Memory B cell (primary cell): ENCODE results near the gene CEBPG.

ENCODE experiments used
- ATAC-seq: fragments of 150-1000 bp; cut with Tn5 transposase; 2 replicates; pipeline ENCODE4 v1.10.0; 2021; ENCODE audit warnings: low read depth, mild to moderate bottlenecking, moderate library complexity
- DNase-seq, 2 donors: peaks; one replicate each; pipeline ENCODE4 v3.0.0; 2022; ENCODE audit warnings: low spot score in 2 of 2
- H3K27ac Mint-ChIP-seq: one replicate; pipeline ENCODE4 v1.8.0; 2022; ENCODE audit warnings: mild to moderate bottlenecking, moderate library complexity, mixed read lengths
- H3K27me3 Mint-ChIP-seq: one replicate; pipeline ENCODE4 v1.8.0; 2022; ENCODE audit warnings: mixed read lengths
- H3K36me3 Mint-ChIP-seq: one replicate; pipeline ENCODE4 v1.8.0; 2022; ENCODE audit warnings: mild to moderate bottlenecking, mixed read lengths
- H3K4me1 Mint-ChIP-seq: one replicate; pipeline ENCODE4 v1.8.0; 2022; ENCODE audit warnings: mixed read lengths
- H3K4me3 Mint-ChIP-seq: one replicate; pipeline ENCODE4 v1.8.0; 2022; ENCODE audit warnings: mild to moderate bottlenecking, moderate library complexity, mixed read lengths
- H3K9me3 Mint-ChIP-seq: one replicate; pipeline ENCODE4 v1.8.0; 2022; ENCODE audit warnings: mixed read lengths

Gene CEBPG

DNA sequence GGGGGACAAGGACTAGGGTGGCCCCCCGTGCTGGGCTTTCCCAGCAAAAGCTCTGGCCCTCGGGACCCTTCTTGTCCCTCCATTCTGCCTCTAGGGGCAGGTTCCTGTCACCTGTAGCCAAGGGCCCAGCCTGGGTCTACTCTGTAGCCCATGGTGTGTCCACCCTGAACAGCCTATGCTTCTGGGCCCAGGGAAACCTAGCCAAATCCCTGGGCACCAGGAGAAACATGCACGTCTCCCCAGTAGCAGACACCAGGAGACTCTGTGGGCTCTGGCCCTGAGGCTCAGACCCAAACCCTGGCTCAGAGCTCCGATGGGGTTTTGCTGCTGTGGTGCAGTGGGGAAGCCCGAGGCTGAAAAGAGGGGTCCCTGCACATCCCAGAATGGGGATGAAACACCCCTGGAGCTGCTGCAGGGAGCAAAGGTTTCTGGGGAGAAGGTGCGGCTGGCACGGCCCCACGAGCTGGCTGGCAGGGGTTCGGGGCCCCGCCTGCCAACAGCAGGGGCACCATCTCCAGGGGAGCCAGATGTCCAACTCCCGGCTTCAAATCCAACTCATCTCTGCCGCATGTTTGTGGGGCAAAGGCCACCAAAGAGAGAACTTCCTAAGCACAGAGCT, 18.2 kb downstream of the CEBPG start:
- no peaks in the 10 kb centered on the region for H3K4me1 Mint-ChIP-seq
- peaks cover 4% of the 10 kb centered on the region for H3K36me3 Mint-ChIP-seq
- DNase-seq, result no peak
- H3K4me3 Mint-ChIP-seq, result no peak overlapping the region
- H3K9me3 Mint-ChIP-seq, result no peaks in the 10 kb centered on the region
- no peaks in the 10 kb centered on the region for H3K27me3 Mint-ChIP-seq
- ATAC-seq, result no peak
- no peak overlapping the region for H3K27ac Mint-ChIP-seq

DNA sequence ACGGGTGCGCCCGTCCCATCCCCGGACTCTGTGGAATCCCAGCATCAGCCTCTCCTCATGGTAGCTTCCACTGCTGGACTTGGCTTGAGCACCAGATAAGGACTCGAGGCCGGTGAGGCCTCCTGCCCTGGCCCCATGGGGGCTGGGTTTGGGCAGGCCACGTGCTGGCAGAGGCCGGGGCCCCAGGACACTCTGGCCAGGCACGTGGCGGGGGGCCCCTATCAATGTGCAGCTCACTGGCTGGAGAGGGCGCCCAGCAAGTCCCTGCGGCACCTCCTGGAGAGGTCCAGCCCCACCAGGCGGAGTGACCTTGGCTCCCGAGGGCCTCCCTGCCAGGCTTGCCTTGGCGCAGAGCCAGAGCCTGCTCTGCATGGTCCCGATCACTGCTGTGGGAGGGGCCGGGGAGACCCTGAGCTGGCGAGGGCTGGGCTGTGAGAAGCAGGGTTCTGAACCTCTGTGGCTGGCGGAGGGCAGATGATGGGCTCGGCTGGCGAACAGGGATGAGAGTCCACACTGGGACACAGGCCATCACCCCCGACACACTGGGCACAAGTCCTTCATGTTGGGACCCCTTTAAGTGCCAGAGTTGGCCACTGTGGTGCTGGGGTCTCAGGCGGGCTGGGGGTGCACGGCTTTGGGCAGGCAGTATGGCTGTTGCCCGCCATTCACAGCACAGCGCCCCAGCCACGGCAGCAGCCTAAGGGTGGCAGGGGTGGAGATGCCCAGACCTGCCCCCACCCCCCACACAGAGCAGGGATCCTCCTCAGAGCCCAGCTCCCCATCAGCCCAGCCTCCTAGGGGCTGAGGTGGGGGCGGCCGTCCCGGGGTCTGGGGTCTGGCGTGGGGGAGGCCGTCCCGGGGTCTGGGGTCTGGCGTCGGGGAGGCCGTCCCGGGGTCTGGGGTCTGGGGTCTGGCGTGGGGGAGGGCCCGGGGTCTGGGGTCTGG, 19.1 kb downstream of the CEBPG start:
- Mint-ChIP-seq H3K27ac (no peak overlapping the region), H3K27me3 (no peaks in the 10 kb centered on the region), H3K4me1 (no peaks in the 10 kb centered on the region), H3K9me3 (no peaks in the 10 kb centered on the region), H3K36me3 (no peaks in the 10 kb centered on the region), H3K4me3 (no peak overlapping the region)
- DNase-seq (no peak), ATAC-seq (no peak)

DNA sequence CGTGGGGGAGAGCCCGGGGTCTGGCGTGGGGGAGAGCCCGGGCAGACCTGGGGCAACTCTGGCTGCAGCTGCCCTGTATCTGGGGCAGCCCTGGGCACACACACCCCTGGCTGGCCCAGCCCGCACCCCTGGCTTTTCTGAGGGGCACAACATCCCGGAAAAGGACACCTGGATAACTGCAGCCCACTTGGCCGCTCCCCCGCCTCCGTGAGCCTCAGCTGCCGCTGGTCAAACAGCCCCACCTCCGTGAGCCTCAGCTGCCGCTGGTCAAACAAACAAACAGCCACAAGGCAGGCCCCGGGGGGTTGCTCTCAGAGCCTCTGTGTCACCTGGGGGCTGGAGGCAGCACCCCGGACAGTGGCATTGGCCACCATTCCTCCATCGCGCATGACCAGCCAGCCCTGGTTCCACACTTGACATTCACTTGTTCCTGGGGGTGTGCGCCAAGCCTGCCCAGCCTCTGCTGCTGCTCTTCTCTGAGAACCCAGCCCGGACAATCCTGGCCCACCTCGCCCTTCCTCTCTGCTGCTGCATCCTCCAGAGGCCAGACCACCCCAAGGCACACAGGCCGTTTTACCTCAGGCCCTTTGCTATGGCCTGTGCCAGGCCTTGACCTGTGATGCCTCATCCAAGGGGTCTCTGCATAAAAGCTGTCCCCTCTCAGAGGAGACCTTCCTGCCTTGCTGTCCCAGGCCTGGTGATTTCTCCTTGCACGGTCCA, 19.9 kb downstream of the CEBPG start:
- Mint-ChIP-seq H3K27ac (no peak overlapping the region), H3K9me3 (no peaks in the 10 kb centered on the region), H3K4me3 (no peak overlapping the region), H3K27me3 (no peaks in the 10 kb centered on the region), H3K4me1 (no peaks in the 10 kb centered on the region), H3K36me3 (no peaks in the 10 kb centered on the region)
- DNase-seq (no peak), ATAC-seq (no peak)

DNA sequence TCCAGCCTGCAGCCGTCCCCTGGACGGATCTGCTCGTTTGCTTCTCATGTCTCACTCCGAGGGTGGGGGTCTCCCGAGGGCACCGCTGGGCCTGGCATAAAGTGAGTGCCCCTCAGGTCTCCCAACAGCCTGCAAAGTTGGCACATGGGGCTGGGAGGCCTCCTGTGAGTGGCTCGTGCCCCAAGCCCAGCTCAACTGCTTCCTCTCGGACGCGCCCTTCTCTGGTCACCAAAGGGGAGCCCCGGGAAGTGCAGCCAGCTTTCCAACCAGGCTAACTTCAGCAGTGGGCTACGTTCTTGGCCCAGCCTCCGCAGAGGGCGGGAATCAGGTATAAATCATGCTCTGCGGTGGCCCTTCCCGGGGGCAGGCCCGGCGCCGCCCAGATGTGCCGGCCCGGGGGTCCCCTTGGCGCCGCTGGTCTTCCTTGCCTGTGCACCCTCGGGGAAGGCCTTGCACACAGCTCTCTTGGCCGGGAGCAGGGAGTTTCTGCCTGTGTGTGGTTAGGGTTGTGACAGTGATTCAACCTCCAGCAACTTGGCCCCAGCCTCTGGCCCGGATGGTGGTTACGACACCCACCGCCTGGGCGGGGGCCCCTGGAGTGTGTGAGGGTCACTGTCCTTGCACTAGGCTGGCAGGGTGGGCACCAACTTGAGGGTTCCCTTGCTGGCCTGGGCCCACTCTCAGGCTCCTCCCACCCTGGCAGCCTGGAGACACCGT, 20.7 kb downstream of the CEBPG start:
- no peaks in the 10 kb centered on the region for H3K36me3 Mint-ChIP-seq
- H3K4me1 Mint-ChIP-seq, result no peaks in the 10 kb centered on the region
- no peak for ATAC-seq
- no peak for DNase-seq
- H3K27me3 Mint-ChIP-seq, result no peaks in the 10 kb centered on the region
- no peak overlapping the region for H3K27ac Mint-ChIP-seq
- H3K4me3 Mint-ChIP-seq, result no peak overlapping the region
- H3K9me3 Mint-ChIP-seq, result no peaks in the 10 kb centered on the region

DNA sequence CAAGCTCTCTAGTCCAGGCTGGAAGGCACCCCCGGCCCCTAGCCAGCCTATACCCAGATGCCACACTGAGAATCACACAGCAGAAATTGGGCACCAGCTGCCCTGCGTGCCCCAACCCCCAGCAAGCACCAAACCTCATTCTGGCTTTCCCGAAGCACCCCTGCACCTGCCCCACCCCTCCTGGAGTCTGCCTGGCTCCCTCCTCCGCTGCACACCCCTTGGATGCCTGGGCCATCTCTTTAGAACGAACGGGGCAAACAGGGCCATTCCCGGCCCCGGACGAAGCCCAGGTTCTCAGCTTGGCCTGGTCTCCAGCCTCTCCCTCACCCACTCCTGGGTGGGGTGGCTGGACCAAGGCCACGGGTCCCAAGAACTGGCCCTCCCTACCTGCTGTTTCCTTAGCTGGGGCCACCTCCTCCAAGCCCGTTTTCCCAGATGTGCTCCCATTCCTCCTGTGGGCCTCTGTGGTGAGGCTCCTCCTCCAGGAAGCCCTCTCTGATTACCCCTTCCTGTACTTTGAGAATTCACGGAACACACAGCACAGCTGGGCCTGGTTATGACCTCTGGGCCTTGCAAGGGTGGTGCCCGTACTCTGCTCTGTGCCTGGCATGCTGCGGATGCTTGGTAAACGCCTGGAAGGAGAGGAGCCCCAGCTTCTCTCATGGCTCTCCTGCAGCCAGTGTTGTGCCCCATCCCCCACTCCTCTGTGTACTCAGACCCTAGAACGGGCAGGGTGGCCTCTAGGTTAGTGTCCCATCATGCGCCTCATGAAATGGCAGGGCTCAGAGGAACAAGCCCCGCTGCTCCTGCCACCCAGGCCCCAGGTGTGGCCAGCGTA, 21.4 kb downstream of the CEBPG start:
- Mint-ChIP-seq H3K27ac (no peak overlapping the region), H3K27me3 (no peaks in the 10 kb centered on the region), H3K36me3 (no peaks in the 10 kb centered on the region), H3K4me1 (no peaks in the 10 kb centered on the region), H3K9me3 (no peaks in the 10 kb centered on the region), H3K4me3 (no peak overlapping the region)
- DNase-seq (no peak), ATAC-seq (no peak)

DNA sequence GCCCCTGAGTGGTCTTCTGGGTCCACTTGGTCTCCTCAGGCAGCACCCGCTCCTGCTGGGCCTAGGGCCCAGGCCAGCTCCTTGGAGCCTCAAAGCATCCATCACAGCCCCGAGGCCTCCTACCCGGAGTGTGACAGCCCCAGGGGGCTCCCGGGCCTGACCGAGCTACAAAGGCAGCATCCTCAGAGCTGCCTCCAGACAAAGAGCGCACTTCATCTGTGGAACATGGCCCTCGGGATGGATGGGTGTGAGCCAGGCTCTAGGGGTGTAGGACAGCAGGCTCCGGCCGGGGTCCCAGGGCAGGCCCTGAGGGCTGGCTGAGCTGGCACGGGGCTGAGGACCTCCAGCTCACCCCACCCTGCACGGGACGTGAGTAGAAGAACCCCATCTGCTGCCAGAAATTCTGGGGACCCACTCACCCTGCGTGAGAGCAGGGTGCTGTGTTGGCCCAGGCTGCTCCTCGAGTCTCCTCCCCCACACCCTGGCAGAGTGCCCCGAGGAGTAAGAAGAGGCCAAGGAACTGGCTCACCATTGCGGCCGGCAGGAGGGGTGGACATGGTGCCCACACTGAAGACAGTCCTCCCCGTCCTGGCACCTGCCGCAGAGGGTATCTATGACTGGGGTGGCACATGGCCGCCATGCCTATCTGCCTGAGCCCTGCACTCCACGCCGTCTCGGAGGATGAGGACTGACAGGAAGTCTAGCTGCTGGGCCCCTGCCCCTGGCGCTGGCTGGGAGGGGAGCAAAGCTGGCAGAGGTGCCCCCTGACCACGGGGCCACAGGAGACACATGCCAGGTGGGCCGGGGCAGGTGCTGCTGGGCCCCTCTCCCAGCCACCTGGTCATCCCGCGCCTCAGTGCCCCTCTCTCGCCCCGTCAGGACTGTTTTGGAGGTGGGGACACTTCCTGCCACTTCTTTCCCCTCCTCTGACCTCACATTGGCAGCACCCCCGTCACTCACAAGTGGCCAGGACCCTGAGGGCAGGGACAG, 22.3 kb downstream of the CEBPG start:
- no peaks in the 10 kb centered on the region for H3K4me1 Mint-ChIP-seq
- no peaks in the 10 kb centered on the region for H3K9me3 Mint-ChIP-seq
- DNase-seq (no peak), ATAC-seq (no peak)
- no peak overlapping the region for H3K27ac Mint-ChIP-seq
- H3K36me3 Mint-ChIP-seq, result no peaks in the 10 kb centered on the region
- H3K27me3 Mint-ChIP-seq, result no peaks in the 10 kb centered on the region
- no peak overlapping the region for H3K4me3 Mint-ChIP-seq

DNA sequence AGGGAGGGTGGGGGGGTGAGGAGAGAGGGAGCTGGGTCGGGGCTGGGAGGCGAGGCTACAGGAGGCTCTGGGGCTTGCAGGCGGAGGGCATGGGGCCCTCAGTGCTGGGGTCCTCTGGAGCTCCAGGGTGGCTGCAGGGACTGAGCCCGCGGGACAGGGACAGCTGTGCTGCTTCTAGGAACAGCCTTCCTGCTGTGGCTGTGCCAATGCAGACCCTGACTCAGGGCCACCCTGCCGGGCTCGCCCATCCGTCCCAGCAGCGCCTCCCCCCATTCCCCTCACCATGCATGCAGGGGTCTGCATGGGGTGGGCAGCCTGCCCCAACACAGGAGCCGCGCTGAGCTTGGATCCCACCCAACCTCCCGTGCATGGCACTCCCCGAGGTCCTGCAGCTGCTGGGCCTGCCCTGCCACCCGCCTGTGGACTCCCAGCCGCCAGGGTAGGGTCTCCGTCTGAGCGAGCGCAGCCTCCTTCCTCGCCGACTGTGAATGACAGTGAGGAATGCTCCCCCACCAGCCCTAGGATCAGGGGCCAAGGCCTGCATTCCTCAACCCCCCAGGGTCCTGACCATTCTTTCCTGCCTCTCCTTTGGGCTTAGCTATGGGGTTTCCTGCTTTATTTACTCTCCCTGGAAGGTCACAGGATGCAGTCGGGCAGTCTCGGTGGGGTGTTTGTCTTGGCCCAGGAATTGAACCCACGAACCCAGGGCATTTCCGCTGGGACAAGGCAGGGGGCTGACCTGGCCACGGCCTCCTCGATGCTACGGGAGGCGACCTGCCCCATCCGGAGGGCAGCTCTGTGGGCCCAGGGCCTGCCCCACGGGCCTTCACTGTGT, 23.4 kb downstream of the CEBPG start:
- no peak overlapping the region for H3K27ac Mint-ChIP-seq
- H3K27me3 Mint-ChIP-seq, result no peaks in the 10 kb centered on the region
- H3K4me1 Mint-ChIP-seq, result no peaks in the 10 kb centered on the region
- no peaks in the 10 kb centered on the region for H3K36me3 Mint-ChIP-seq
- no peak overlapping the region for H3K4me3 Mint-ChIP-seq
- DNase-seq, result no peak
- H3K9me3 Mint-ChIP-seq, result no peaks in the 10 kb centered on the region
- ATAC-seq, result no peak

DNA sequence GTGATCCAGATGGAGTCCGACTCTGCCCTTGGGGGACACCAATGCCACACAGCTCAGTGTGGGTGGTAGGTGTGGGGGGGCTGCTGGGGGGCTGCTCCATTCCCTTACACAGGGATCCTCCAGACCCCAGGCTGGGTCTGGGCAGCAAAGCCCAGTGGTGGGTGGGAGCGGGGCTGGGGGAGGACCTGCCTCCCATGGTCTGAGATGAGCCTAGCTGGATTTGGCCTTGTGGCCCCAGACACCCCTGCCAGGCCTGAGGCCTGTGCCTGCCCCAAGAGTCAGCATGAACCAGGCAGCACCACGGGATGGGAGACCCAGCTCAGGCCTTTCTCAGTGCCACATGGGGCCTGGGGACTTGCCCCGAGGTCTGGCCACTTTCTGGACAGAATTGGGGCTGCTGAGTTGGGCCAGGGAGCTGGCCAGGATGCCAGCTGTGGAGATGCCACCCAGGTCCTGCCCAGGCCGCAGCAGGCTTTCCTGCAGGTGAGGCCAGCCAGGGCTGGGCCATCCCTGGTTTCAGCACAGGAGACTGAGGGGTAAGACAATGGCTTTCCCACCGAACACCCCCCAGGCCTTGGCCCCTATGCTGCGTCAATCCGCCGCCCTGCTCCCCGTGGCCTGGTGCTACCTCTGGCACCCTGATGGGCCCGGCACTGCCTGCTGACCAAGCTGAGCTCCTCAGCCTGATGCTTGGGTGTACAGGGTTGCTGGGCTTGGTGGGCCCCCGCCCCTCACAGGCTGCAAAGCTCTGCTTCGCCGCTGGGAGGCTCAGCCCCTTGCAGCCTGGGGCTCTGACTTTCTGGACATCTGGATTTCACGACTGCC, 24.2 kb downstream of the CEBPG start:
- Mint-ChIP-seq H3K27me3 (no peaks in the 10 kb centered on the region), H3K9me3 (no peaks in the 10 kb centered on the region), H3K36me3 (no peaks in the 10 kb centered on the region), H3K4me1 (no peaks in the 10 kb centered on the region), H3K4me3 (no peak overlapping the region), H3K27ac (no peak overlapping the region)
- DNase-seq (no peak), ATAC-seq (no peak)

DNA sequence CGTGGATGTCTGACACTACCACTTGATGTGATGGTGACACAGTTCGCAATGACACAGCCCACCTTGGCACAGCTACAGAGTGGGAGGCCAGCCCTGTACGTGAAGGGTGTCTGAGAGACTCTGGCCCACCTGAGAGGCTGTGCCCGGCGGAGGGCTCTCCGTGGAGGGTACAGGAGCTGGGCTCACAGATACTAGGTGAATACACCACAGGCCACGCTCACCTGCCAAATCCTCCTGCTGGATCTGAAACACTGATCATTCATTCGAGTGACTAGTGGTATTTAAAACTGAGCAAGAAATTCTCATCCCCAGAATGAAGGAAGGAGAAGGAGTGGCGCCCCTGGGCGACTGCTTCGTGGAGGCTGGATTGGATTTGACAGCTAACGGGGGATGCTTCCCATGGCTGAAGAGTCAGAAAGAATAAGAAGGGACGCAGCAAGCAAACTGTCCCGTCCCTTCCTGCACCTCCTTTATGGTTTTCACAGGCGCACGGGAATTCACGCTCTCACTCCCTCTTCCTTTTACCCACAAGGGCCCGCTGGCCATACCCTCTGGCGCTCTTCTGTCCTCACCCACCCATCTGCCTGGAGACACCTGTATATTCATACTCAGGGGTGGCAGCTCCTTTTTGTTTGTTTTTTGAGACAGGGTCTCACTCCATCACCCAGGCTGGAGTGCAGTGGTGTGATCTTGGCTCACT, 25.0 kb downstream of the CEBPG start:
- no peak for ATAC-seq
- Mint-ChIP-seq H3K36me3 (no peaks in the 10 kb centered on the region), H3K4me1 (no peaks in the 10 kb centered on the region), H3K27me3 (no peaks in the 10 kb centered on the region), H3K4me3 (no peak overlapping the region), H3K9me3 (no peaks in the 10 kb centered on the region), H3K27ac (no peak overlapping the region)
- DNase-seq, result no peak

DNA sequence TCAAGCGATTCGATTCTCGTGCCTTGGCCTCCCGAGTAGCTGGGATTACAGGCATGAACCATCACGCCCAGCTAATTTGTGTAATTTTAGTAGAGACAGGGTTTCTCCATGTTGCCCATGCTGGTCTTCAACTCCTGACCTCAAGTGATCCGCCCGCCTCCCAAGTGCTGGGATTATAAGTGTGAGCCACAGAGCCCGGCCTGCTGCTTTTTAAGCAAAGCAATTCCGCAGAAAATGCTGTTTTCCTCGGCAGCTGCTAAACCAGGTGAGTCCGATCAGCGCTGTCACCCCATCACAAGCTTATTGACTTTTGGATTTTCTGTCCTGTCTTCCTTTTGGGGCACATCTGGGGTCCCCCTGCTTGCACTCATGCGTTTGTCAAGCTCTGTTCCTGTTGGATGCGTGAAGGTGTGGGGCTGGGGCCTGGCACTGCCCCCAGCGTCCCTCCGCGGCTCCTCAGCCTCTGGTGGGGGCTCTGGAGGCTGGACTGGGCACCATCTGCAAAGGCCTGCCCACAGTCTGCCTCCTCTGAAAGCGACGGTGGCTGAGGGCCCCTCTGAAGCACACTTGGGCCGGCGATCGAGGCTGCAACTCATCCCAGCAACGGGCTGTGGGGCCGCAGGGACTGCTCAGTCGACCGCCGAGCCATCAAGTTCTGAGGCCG, 25.7 kb downstream of the CEBPG start:
- DNase-seq (no peak), ATAC-seq (no peak)
- no peaks in the 10 kb centered on the region for H3K36me3 Mint-ChIP-seq
- H3K27ac Mint-ChIP-seq, result no peak overlapping the region
- no peaks in the 10 kb centered on the region for H3K9me3 Mint-ChIP-seq
- H3K27me3 Mint-ChIP-seq, result no peaks in the 10 kb centered on the region
- H3K4me3 Mint-ChIP-seq, result no peak overlapping the region
- no peaks in the 10 kb centered on the region for H3K4me1 Mint-ChIP-seq
